IMR-90 (cell line): ENCODE results near the gene SPTB. TPM values are rescaled to one million over a fixed set of nuclear protein-coding genes. Genes with fewer than 3 reads are reported as not detected.

Source experiments
- ATAC-seq: fragments of 200-7000 bp; cut with Tn5 transposase; 2 replicates; pipeline ENCODE4 v1.9.1; 2020; ENCODE audit warnings: low read depth, mild to moderate bottlenecking, moderate library complexity
- BruUV-seq: library from RNA; stranded (reverse); fragments of 400-500 nt; replicated peaks from 2 replicates; lab custom pipeline; 2021; lab: Mats Ljungman, UMichigan
- CTCF ChIA-PET: fragments of 300-600 bp; formaldehyde crosslinking; extraction: SDS; loops from one replicate; lab custom pipeline; 2021; ENCODE audit warnings: antibody characterized with exemption; lab: Yijun Ruan, JAX
- POLR2A ChIA-PET: fragments of 300-600 bp; sonication (Branson Sonifier 250); formaldehyde crosslinking; loops from one replicate; lab custom pipeline; 2022; ENCODE audit warnings: antibody characterized with exemption; ENCODE audit not compliant: unreplicated experiment; lab: Charles Lee
- DNase-seq: peaks from one replicate; pipeline ENCODE4 v3.0.0; 2013
- H2AFZ ChIP-seq: replicated peaks from 2 replicates; pipeline ENCODE3; 2013; ENCODE audit warnings: low read length, mild to moderate bottlenecking; ENCODE audit not compliant: poor library complexity
- H2AK5ac ChIP-seq: 2 replicates; pipeline ENCODE4 v1.6.1; 2013; ENCODE audit warnings: low read depth, low read length, inconsistent platforms
- H2AK9ac ChIP-seq: replicated peaks from 2 replicates; pipeline ENCODE3; 2013; ENCODE audit warnings: mild to moderate bottlenecking, low read depth, low read length, moderate library complexity; ENCODE audit not compliant: poor library complexity
- H2BK120ac ChIP-seq: 2 replicates; pipeline ENCODE4 v1.6.1; 2013; ENCODE audit warnings: low read depth, low read length, inconsistent platforms
- H2BK15ac ChIP-seq: 3 replicates; pipeline ENCODE4 v1.6.1; 2013; ENCODE audit warnings: low read depth, low read length, inconsistent platforms
- H2BK20ac ChIP-seq: 2 replicates; pipeline ENCODE4 v1.6.1; 2013; ENCODE audit warnings: low read depth, mild to moderate bottlenecking, inconsistent platforms, low read length, moderate library complexity
- H2BK5ac ChIP-seq: 2 replicates; pipeline ENCODE4 v1.6.1; 2013; ENCODE audit warnings: mild to moderate bottlenecking, low read depth, low read length, inconsistent platforms; ENCODE audit not compliant: poor library complexity, severe bottlenecking
- H3K14ac ChIP-seq: replicated peaks from 2 replicates; pipeline ENCODE4 v1.6.1; 2013; ENCODE audit warnings: low read depth, low read length, inconsistent platforms
- H3K18ac ChIP-seq: 2 replicates; pipeline ENCODE4 v1.6.1; 2013; ENCODE audit warnings: low read depth, low read length, control low read depth
- H3K23ac ChIP-seq: 2 replicates; pipeline ENCODE4 v1.6.1; 2013; ENCODE audit warnings: low read depth, low read length, inconsistent platforms
- H3K27ac ChIP-seq: 2 replicates; pipeline ENCODE4 v1.5.1; 2013; ENCODE audit warnings: mild to moderate bottlenecking, control low read depth, low read length; ENCODE audit not compliant: insufficient read depth
- H3K27me3 ChIP-seq: 2 replicates; pipeline ENCODE4 v1.6.1; 2013; ENCODE audit warnings: low read length; ENCODE audit not compliant: control insufficient read depth, insufficient read depth
- H3K36me3 ChIP-seq: 2 replicates; pipeline ENCODE4 v1.6.1; 2013; ENCODE audit warnings: low read length, mixed read lengths; ENCODE audit not compliant: control insufficient read depth, insufficient read depth
- H3K4ac ChIP-seq: 2 replicates; pipeline ENCODE4 v1.6.1; 2013; ENCODE audit warnings: low read depth, low read length, inconsistent platforms
- H3K4me1 ChIP-seq: 2 replicates; pipeline ENCODE4 v1.6.1; 2013; ENCODE audit warnings: low read length, mixed read lengths; ENCODE audit not compliant: control insufficient read depth, insufficient read depth
- H3K4me2 ChIP-seq: 2 replicates; pipeline ENCODE4 v1.6.1; 2013; ENCODE audit warnings: low read depth, mild to moderate bottlenecking, control low read depth, low read length, moderate library complexity
- H3K4me3 ChIP-seq: 2 replicates; pipeline ENCODE4 v1.5.1; 2013; ENCODE audit warnings: low read depth, mild to moderate bottlenecking, control low read depth, low read length, moderate library complexity; ENCODE audit not compliant: insufficient read depth
- H3K56ac ChIP-seq: 2 replicates; pipeline ENCODE4 v1.6.1; 2013; ENCODE audit warnings: low read length, inconsistent platforms; ENCODE audit not compliant: insufficient read depth; ENCODE audit errors: extremely low read depth
- H3K79me1 ChIP-seq, 2 experiments: 2 replicates each; pipeline ENCODE4 v1.6.1; 2013; ENCODE audit warnings: low read length in 2 of 2, inconsistent platforms in 1 of 2, low read depth in 1 of 2
- H3K9ac ChIP-seq: 2 replicates; pipeline ENCODE4 v1.6.1; 2013; ENCODE audit warnings: low read depth, low read length, control low read depth
- H3K9me1 ChIP-seq: 2 replicates; pipeline ENCODE4 v1.6.1; 2013; ENCODE audit warnings: low read length, inconsistent platforms; ENCODE audit not compliant: insufficient read depth
- H3K9me3 ChIP-seq: 2 replicates; pipeline ENCODE4 v1.6.1; 2013; ENCODE audit warnings: low read length; ENCODE audit not compliant: control insufficient read depth, insufficient read depth
- H4K20me1 ChIP-seq: 2 replicates; pipeline ENCODE4 v1.6.1; 2013; ENCODE audit warnings: low read length, inconsistent platforms; ENCODE audit not compliant: insufficient read depth
- H4K5ac ChIP-seq: 2 replicates; pipeline ENCODE4 v1.6.1; 2013; ENCODE audit warnings: mild to moderate bottlenecking, low read depth, low read length, control low read depth
- H4K8ac ChIP-seq, 2 experiments: 2 replicates each; pipeline ENCODE4 v1.6.1; 2013; ENCODE audit warnings: low read depth in 2 of 2, low read length in 2 of 2, control low read depth in 1 of 2, inconsistent platforms in 1 of 2
- H4K91ac ChIP-seq: 2 replicates; pipeline ENCODE4 v1.6.1; 2013; ENCODE audit warnings: low read depth, low read length, inconsistent platforms; ENCODE audit not compliant: insufficient read depth
- BHLHE40 ChIP-seq: fragments of 150-350 bp; IDR thresholded peaks from 2 replicates; pipeline ENCODE4 v1.6.1; 2016; ENCODE audit warnings: mild to moderate bottlenecking, low read depth, low read length
- CEBPB ChIP-seq: IDR thresholded peaks from 2 replicates; pipeline ENCODE4 v1.6.1; 2012; ENCODE audit warnings: low read depth, low read length, improper control_type of control experiment
- CHD1 ChIP-seq: IDR thresholded peaks from 2 replicates; pipeline ENCODE4 v1.6.1; 2012; ENCODE audit warnings: low read depth, low read length, improper control_type of control experiment
- FOS ChIP-seq: fragments of 150-350 bp; IDR thresholded peaks from 2 replicates; pipeline ENCODE4 v1.6.1; 2016; ENCODE audit warnings: low read depth, low read length
- MAFK ChIP-seq: IDR thresholded peaks from 2 replicates; pipeline ENCODE4 v1.6.1; 2012; ENCODE audit warnings: low read depth, low read length, improper control_type of control experiment
- MAZ ChIP-seq: IDR thresholded peaks from 2 replicates; pipeline ENCODE4 v1.6.1; 2012; ENCODE audit warnings: low read depth, mild to moderate bottlenecking, low read length, improper control_type of control experiment, moderate library complexity, borderline replicate concordance
- MXI1 ChIP-seq: IDR thresholded peaks from 2 replicates; pipeline ENCODE4 v1.6.1; 2012; ENCODE audit warnings: low read depth, mild to moderate bottlenecking, low read length, moderate library complexity, borderline replicate concordance
- NFE2L2 ChIP-seq: fragments of 150-350 bp; IDR thresholded peaks from 2 replicates; pipeline ENCODE4 v1.6.1; 2016; ENCODE audit warnings: low read depth, mild to moderate bottlenecking, low read length
- POLR2A ChIP-seq: IDR thresholded peaks from 2 replicates; pipeline ENCODE4 v1.6.1; 2012; ENCODE audit warnings: mild to moderate bottlenecking, low read depth, low read length
- RAD21 ChIP-seq: IDR thresholded peaks from 2 replicates; pipeline ENCODE4 v1.6.1; 2012; ENCODE audit warnings: low read length, improper control_type of control experiment
- RCOR1 ChIP-seq: IDR thresholded peaks from 2 replicates; pipeline ENCODE4 v1.6.1; 2012; ENCODE audit warnings: mild to moderate bottlenecking, low read length, improper control_type of control experiment; ENCODE audit not compliant: insufficient replicate concordance
- RFX5 ChIP-seq: IDR thresholded peaks from 2 replicates; pipeline ENCODE4 v1.8.0; 2012; ENCODE audit warnings: low read depth, mild to moderate bottlenecking, low read length, moderate library complexity
- WGBS, 2 experiments: methylation state at CpG; one replicate each; pipeline versions ENCODE4 v1.1.5 to v1.1.7; 2013; ENCODE audit warnings: missing lambda C conversion rate in 2 of 2; ENCODE audit not compliant: insufficient read length in 1 of 2; ENCODE audit errors: extremely low coverage in 2 of 2; 5-methylcytosine and 5-hydroxymethylcytosine counted together
- dilution Hi-C: fragments of 300-500 bp; cut with HindIII; formaldehyde crosslinking; loops from one replicate; pipeline ENCODE4 v1.14.3; 2018; ENCODE audit warnings: low sequenced_read_pairs; ENCODE audit not compliant: unreplicated experiment
- in situ Hi-C: fragments of 300-500 bp; cut with MboI; formaldehyde crosslinking; loops from 3 replicates; pipeline ENCODE4 v1.14.3; 2019; ENCODE audit warnings: low sequenced_read_pairs, inconsistent platforms, mixed read lengths
- intact Hi-C: fragments of 100-400 bp; cut with micrococcal nuclease; formaldehyde crosslinking; loops from 2 replicates; pipeline ENCODE4 v1.10.0; 2022
- polyA plus RNA-seq, 3 experiments: library from polyadenylated mRNA; depleted of rRNA; stranded (reverse); fragments of >200 nt; gene quantifications; 2 replicates each; pipeline ENCODE4 v1.2.3, GENCODE V29; 2012; ENCODE audit warnings: low replicate concordance in 1 of 3
- total RNA-seq: library from RNA; depleted of rRNA; stranded (reverse); fragments of >200 nt; gene quantifications from 2 replicates; pipeline ENCODE4 v1.2.3, GENCODE V29; 2012
- TF ChIP-seq, protein P1 (sequence below): fragments of 150-350 bp; IDR thresholded peaks from 2 replicates; pipeline ENCODE4 v1.6.1; 2016; ENCODE audit warnings: low read depth, mild to moderate bottlenecking, low read length, moderate library complexity, borderline replicate concordance
- TF ChIP-seq, protein P2 (sequence below): fragments of 150-350 bp; IDR thresholded peaks from 2 replicates; pipeline ENCODE4 v1.6.1; 2017; ENCODE audit warnings: mild to moderate bottlenecking, antibody characterized with exemption, low read length, low read depth
- TF ChIP-seq, protein P3 (sequence below): conservative IDR thresholded peaks from 2 replicates; pipeline ENCODE4 v1.5.1; 2012; ENCODE audit warnings: mild to moderate bottlenecking, low read depth, low read length, improper control_type of control experiment

The SPTB gene
- total and polyA plus RNA-seq, 2 of the 4 experiments (the other 2 are of a cell fraction), result under 0.01 to 0.07 TPM

DNA sequence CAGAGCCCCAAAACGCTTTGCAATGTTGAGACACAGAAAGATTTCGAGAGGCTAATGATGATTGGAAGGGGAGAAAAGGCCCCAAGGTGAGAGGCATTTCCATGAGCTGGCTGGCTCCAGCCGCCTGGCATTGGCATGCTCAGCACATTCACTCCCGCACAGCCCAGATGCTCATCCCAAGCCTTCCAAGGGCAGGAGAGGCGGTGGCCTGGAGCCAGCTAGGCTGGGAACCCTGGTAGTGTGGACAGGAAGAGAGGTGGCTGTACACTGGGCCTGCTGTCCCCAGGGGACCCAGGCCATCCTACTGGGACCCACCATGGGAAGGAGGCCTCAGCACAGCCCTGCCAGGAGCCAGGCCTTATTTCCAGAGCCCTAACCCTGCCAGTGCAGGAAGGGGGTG lies 72.2 kb downstream of the SPTB start:
- H3K9ac ChIP-seq, result no peak overlapping the region
- peak overlapping the region; percentile 87 for H2BK120ac ChIP-seq
- H3K79me1 ChIP-seq, result no peaks in the 10 kb centered on the region
- no peak overlapping the region for H2BK5ac ChIP-seq
- no peak overlapping the region for H3K4me2 ChIP-seq
- ATAC-seq, result no peak
- in situ Hi-C loops (no loop called here), dilution Hi-C loops (no loop called here), intact Hi-C loops (no loop called here)
- H3K27me3 ChIP-seq, result peaks cover 5% of the 10 kb centered on the region
- H4K91ac ChIP-seq, result no peak overlapping the region
- peak overlapping the region; percentile 94 for H2BK20ac ChIP-seq
- peaks cover 18% of the 10 kb centered on the region for H3K4me1 ChIP-seq
- no peak overlapping the region for H3K27ac ChIP-seq
- BruUV-seq, result no TSS peak
- no peak overlapping the region; a peak in 1 of 4 replicates for H4K8ac ChIP-seq
- no peaks in the 10 kb centered on the region for H3K36me3 ChIP-seq
- H3K56ac ChIP-seq, result no peak overlapping the region
- TF ChIP-seq BHLHE40 (no peak), NFE2L2 (no peak), MAFK (no peak), MAZ (no peak), RCOR1 (no peak), POLR2A (no peak), FOS (no peak), CHD1 (no peak), RAD21 (no peak), MXI1 (no peak), CEBPB (no peak), RFX5 (no peak)
- TF ChIP-seq, protein P1, sequence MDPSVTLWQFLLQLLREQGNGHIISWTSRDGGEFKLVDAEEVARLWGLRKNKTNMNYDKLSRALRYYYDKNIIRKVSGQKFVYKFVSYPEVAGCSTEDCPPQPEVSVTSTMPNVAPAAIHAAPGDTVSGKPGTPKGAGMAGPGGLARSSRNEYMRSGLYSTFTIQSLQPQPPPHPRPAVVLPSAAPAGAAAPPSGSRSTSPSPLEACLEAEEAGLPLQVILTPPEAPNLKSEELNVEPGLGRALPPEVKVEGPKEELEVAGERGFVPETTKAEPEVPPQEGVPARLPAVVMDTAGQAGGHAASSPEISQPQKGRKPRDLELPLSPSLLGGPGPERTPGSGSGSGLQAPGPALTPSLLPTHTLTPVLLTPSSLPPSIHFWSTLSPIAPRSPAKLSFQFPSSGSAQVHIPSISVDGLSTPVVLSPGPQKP, result no peak
- TF ChIP-seq, protein P2, sequence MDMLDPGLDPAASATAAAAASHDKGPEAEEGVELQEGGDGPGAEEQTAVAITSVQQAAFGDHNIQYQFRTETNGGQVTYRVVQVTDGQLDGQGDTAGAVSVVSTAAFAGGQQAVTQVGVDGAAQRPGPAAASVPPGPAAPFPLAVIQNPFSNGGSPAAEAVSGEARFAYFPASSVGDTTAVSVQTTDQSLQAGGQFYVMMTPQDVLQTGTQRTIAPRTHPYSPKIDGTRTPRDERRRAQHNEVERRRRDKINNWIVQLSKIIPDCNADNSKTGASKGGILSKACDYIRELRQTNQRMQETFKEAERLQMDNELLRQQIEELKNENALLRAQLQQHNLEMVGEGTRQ, result no peak
- TF ChIP-seq, protein P3, sequence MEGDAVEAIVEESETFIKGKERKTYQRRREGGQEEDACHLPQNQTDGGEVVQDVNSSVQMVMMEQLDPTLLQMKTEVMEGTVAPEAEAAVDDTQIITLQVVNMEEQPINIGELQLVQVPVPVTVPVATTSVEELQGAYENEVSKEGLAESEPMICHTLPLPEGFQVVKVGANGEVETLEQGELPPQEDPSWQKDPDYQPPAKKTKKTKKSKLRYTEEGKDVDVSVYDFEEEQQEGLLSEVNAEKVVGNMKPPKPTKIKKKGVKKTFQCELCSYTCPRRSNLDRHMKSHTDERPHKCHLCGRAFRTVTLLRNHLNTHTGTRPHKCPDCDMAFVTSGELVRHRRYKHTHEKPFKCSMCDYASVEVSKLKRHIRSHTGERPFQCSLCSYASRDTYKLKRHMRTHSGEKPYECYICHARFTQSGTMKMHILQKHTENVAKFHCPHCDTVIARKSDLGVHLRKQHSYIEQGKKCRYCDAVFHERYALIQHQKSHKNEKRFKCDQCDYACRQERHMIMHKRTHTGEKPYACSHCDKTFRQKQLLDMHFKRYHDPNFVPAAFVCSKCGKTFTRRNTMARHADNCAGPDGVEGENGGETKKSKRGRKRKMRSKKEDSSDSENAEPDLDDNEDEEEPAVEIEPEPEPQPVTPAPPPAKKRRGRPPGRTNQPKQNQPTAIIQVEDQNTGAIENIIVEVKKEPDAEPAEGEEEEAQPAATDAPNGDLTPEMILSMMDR, result no peak
- no peak for DNase-seq
- H3K9me1 ChIP-seq, result peaks cover 20% of the 10 kb centered on the region
- no peak overlapping the region; the same call in 1 of the 2 replicates for H3K18ac ChIP-seq
- H3K23ac ChIP-seq, result no peak overlapping the region
- ChIA-PET POLR2A (no interaction called here), CTCF (interaction anchor here (2.3 kb wide), 1 partner anchor 84 kb away, joined by 7 read pairs; no protein-coding TSS in a partner anchor)
- peak overlapping the region; percentile 22 for H2AK9ac ChIP-seq
- H2BK15ac ChIP-seq, result no peak overlapping the region
- peak overlapping the region; percentile 83 for H3K4ac ChIP-seq
- H4K5ac ChIP-seq, result no peak overlapping the region; the same call in 1 of the 2 replicates
- H2AFZ ChIP-seq, result peak overlapping the region; percentile 58
- 0 out of 2 replicates have a peak overlapping the region, but pooled peaks have one; percentile 43 for H3K14ac ChIP-seq
- WGBS, 2 experiments, result no CpG with 5 or more reads among the region's 5 CpGs
- no peak overlapping the region for H3K4me3 ChIP-seq
- H3K9me3 ChIP-seq, result no peaks in the 10 kb centered on the region
- peak overlapping the region; percentile 42; the same call in 1 of the 2 replicates for H2AK5ac ChIP-seq
- no peaks in the 10 kb centered on the region for H4K20me1 ChIP-seq
